ENCODE measurements around the gene PRKCA.

- TF ChIP-seq YY1 (IDR thresholded peaks at IDR 0.05; ENCODE audit: insufficient read depth, insufficient read length), result no peak
- no peak for TF ChIP-seq ZNF274 (IDR thresholded peaks at IDR 0.05; ENCODE audit: low read depth, low read length)
- TF ChIP-seq SUZ12 (IDR thresholded peaks at IDR 0.05; ENCODE audit: extremely low read depth, insufficient read depth, insufficient read length), result no peak
Observed at GRCh38 chr17:66272811-66273585, 29.4 kb upstream of the PRKCA start.

Measured in NT2/D1 (cell line).